Measurements from ENCODE around the gene TGFBR2.

TGFBR2 gene

GRCh38 chr3:30733696-30734095 is 127.3 kb downstream of the TGFBR2 start:
- CTCF ChIA-PET = interaction anchor here (1.1 kb wide), 1 partner anchor 41 kb away, joined by 4 read pairs; no protein-coding TSS in a partner anchor
- POLR2A ChIA-PET = no interaction called here
- TF ChIP-seq ZNF560 (tag by site-specific recombination; IDR thresholded peaks at IDR 0.05; ENCODE audit: borderline replicate concordance) (no peak), OVOL3 (tag by site-specific recombination; IDR thresholded peaks at IDR 0.05) (no peak), EGR2 (tag by site-specific recombination; IDR thresholded peaks at IDR 0.05; ENCODE audit: low read depth) (no peak), KLF1 (tag by site-specific recombination; IDR thresholded peaks at IDR 0.05) (no peak), ZNF341 (tag by site-specific recombination; IDR thresholded peaks at IDR 0.05; ENCODE audit: low read depth) (no peak), ZNF580 (tag by site-specific recombination; IDR thresholded peaks at IDR 0.05) (no peak), WT1 (tag by site-specific recombination; IDR thresholded peaks at IDR 0.05) (no peak), KLF8 (tag by site-specific recombination; IDR thresholded peaks at IDR 0.05) (no peak), TRIM28 (IDR thresholded peaks at IDR 0.05; ENCODE audit: borderline replicate concordance, low read length) (no peak), ZNF426 (tag by site-specific recombination; IDR thresholded peaks at IDR 0.05) (no peak), ZBTB11 (tag by site-specific recombination; conservative IDR thresholded peaks at IDR 0.05; ENCODE audit: low read depth) (no peak), SALL2 (tag by site-specific recombination; IDR thresholded peaks at IDR 0.05; ENCODE audit: borderline replicate concordance) (no peak), ZBTB21 (tag by site-specific recombination; IDR thresholded peaks at IDR 0.05) (no peak), SP7 (tag by site-specific recombination; IDR thresholded peaks at IDR 0.05) (no peak), ZNF423 (tag by site-specific recombination; IDR thresholded peaks at IDR 0.05) (no peak), ZNF121 (tag by site-specific recombination; IDR thresholded peaks at IDR 0.05) (no peak), ZNF501 (tag by site-specific recombination; IDR thresholded peaks at IDR 0.05) (no peak)
- TF ChIP-seq, protein P1, sequence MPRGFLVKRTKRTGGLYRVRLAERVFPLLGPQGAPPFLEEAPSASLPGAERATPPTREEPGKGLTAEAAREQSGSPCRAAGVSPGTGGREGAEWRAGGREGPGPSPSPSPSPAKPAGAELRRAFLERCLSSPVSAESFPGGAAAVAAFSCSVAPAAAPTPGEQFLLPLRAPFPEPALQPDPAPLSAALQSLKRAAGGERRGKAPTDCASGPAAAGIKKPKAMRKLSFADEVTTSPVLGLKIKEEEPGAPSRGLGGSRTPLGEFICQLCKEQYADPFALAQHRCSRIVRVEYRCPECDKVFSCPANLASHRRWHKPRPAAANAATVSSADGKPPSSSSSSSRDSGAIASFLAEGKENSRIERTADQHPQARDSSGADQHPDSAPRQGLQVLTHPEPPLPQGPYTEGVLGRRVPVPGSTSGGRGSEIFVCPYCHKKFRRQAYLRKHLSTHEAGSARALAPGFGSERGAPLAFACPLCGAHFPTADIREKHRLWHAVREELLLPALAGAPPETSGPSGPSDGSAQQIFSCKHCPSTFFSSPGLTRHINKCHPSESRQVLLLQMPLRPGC (tag by site-specific recombination; IDR thresholded peaks at IDR 0.05) = no peak
- TF ChIP-seq, protein P2, sequence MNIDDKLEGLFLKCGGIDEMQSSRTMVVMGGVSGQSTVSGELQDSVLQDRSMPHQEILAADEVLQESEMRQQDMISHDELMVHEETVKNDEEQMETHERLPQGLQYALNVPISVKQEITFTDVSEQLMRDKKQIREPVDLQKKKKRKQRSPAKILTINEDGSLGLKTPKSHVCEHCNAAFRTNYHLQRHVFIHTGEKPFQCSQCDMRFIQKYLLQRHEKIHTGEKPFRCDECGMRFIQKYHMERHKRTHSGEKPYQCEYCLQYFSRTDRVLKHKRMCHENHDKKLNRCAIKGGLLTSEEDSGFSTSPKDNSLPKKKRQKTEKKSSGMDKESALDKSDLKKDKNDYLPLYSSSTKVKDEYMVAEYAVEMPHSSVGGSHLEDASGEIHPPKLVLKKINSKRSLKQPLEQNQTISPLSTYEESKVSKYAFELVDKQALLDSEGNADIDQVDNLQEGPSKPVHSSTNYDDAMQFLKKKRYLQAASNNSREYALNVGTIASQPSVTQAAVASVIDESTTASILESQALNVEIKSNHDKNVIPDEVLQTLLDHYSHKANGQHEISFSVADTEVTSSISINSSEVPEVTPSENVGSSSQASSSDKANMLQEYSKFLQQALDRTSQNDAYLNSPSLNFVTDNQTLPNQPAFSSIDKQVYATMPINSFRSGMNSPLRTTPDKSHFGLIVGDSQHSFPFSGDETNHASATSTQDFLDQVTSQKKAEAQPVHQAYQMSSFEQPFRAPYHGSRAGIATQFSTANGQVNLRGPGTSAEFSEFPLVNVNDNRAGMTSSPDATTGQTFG (tag by site-specific recombination; IDR thresholded peaks at IDR 0.05; ENCODE audit: borderline replicate concordance) = no peak
- H3K27ac ChIP-seq (ENCODE audit: extremely low read depth, low read depth, low read length) = no peak overlapping the region
- no peaks in the 10 kb centered on the region for H3K9me3 ChIP-seq (ENCODE audit: control insufficient read depth, insufficient read depth, low read depth, low read length)
- no peaks in the 10 kb centered on the region for H3K36me3 ChIP-seq (ENCODE audit: control insufficient read depth in 2 of 2, insufficient read depth in 1 of 2, low read length in 2 of 2)
- H3K4me1 ChIP-seq (ENCODE audit: control insufficient read depth, insufficient read depth, low read length) = no peaks in the 10 kb centered on the region
- H3K4me3 ChIP-seq (ENCODE audit: low read depth, low read length) = no peak overlapping the region

Data from HEK293 (cell line).